ENCODE data around the gene BEST3. TPM values are rescaled to one million over a fixed set of nuclear protein-coding genes. Genes with fewer than 3 reads are reported as not detected.

Gene BEST3
- total and polyA plus RNA-seq, 2 experiments from 2014 or later = not detected

- H2AFZ ChIP-seq = no peak overlapping the region
Measured at GRCh38 chr12:69613351-69613750, 85.8 kb downstream of the BEST3 start.

More at GRCh38 chr12:69613351-69613750, 85.8 kb downstream of the BEST3 start:
- Histone ChIP-seq H3K4me2 (no peak overlapping the region), H3K9me2 (ENCODE audit: insufficient read depth) (0 out of 2 replicates have a peak, but pooled peaks cover 4% of the 10 kb centered on the region), H3K36me3 (ENCODE audit: insufficient read depth) (no peaks in the 10 kb centered on the region), H3K4me3 (no peak overlapping the region), H3K79me2 (replicated peaks; ENCODE audit: insufficient read depth) (no peaks in the 10 kb centered on the region), H3K27me3 (ENCODE audit: insufficient read depth) (no peaks in the 10 kb centered on the region), H3F3A (replicated peaks; ENCODE audit: low read depth) (no peaks in the 10 kb centered on the region), H3K27ac (ENCODE audit: low read depth) (no peak overlapping the region), H3K4me1 (ENCODE audit: insufficient read depth) (no peaks in the 10 kb centered on the region), H4K20me1 (replicated peaks; ENCODE audit: insufficient read depth) (no peaks in the 10 kb centered on the region)
- peaks cover 2% of the 10 kb centered on the region for H3K27me3 Mint-ChIP-seq (ENCODE audit: insufficient read depth, low read depth, poor library complexity)
- no peak for DNase-seq (ENCODE audit: low spot score)
- no peaks in the 10 kb centered on the region for H3K36me3 Mint-ChIP-seq (ENCODE audit: low read depth)
- ATAC-seq = no peak
- H3K4me1 Mint-ChIP-seq = no peaks in the 10 kb centered on the region
- TF ChIP-seq ZNF114 (CRISPR knock-in tag; IDR thresholded peaks at IDR 0.05) (no peak), CREB1 (CRISPR knock-in tag; IDR thresholded peaks at IDR 0.05; ENCODE audit: low read depth) (no peak), ZNF331 (CRISPR knock-in tag; IDR thresholded peaks at IDR 0.05; ENCODE audit: low read depth) (no peak), ETS1 (IDR thresholded peaks at IDR 0.05) (no peak), JUNB (IDR thresholded peaks at IDR 0.05; ENCODE audit: unreplicated experiment) (no peak), CTCF (conservative IDR thresholded peaks at IDR 0.05; ENCODE audit: low read depth in 2 of 2) (no peak), ZNF462 (CRISPR knock-in tag; IDR thresholded peaks at IDR 0.05) (no peak), EZH2phosphoT487 (IDR thresholded peaks at IDR 0.05; ENCODE audit: unreplicated experiment) (no peak), REST (IDR thresholded peaks at IDR 0.05; ENCODE audit: unreplicated experiment) (no peak), STAT1 (IDR thresholded peaks at IDR 0.05; ENCODE audit: unreplicated experiment) (no peak), NANOG (IDR thresholded peaks at IDR 0.05; ENCODE audit: borderline replicate concordance) (no peak), POLR2AphosphoS5 (IDR thresholded peaks at IDR 0.05; ENCODE audit: low read depth) (no peak), EZH2 (IDR thresholded peaks at IDR 0.05; ENCODE audit: low read depth, unreplicated experiment) (no peak)
- H3K4me3 Mint-ChIP-seq = no peak overlapping the region
- H3K9me3 Mint-ChIP-seq = no peaks in the 10 kb centered on the region
- H3K27ac Mint-ChIP-seq = no peak overlapping the region

Measured in GM23338 (cell line).